Cardiac septum (tissue), 1 donor: ENCODE data around the gene NACA. TPM values are rescaled to one million over a fixed set of nuclear protein-coding genes. Genes with fewer than 3 reads are reported as not detected.
"Not testable (repeated sequence)": the region's sequence is repeated elsewhere in the genome, so short reads cannot be mapped to it uniquely, and the experiment has no call there.

Experiments
- DNase-seq: peaks from one replicate; pipeline ENCODE4 v3.0.0-alpha.2; 2020; ENCODE audit warnings: low spot score
- intact Hi-C: fragments of 100-400 bp; cut with DNase I; formaldehyde crosslinking; loops from one replicate; pipeline ENCODE4 v1.14.0; 2022
- total RNA-seq: library from RNA; stranded (reverse); fragmentation: NEBNext Ultra II Directional; extraction: Animal tissue kit (Norgen Biotek cat#: 25700); gene quantifications from one replicate; pipeline ENCODE4 v1.2.1, GENCODE V29; 2021
- donor health status: DM: no; HTN: no; CAD: no.

Gene NACA
- total RNA-seq, 1 donor from 2014 or later: 441 TPM

- intact Hi-C loops: no loop called here
- DNase-seq: no peak
Measured at GRCh38 chr12:56728139-56728861, 3.2 kb upstream of the NACA start.

GRCh38 chr12:56726196-56726675, 1.1 kb upstream of the NACA start:
- DNase-seq, intact Hi-C loops: not testable (repeated sequence)

- intact Hi-C loops: loop anchor here (1.0 to 2.0 kb wide), 2 partner anchors 37 to 89 kb away; partner anchors contain the start of gene PTGES3
- no peak for DNase-seq
Measured at GRCh38 chr12:56725723-56726102, 614 bp upstream of the NACA start.

- intact Hi-C loops: loop anchor here (2.0 kb wide), 1 partner anchor 88 kb away; no protein-coding TSS in a partner anchor
- DNase-seq: no peak
Measured at GRCh38 chr12:56724701-56724971, 463 bp downstream of the NACA start.

- peak; percentile 78 for DNase-seq
- intact Hi-C loops: loop anchor here (2.0 kb wide), 1 partner anchor 87 kb away; no protein-coding TSS in a partner anchor
Measured at GRCh38 chr12:56723889-56724700, 1.0 kb downstream of the NACA start.

- intact Hi-C loops: no loop called here
- DNase-seq: no peak
Measured at GRCh38 chr12:56723352-56723751, 1.7 kb downstream of the NACA start.

- intact Hi-C loops: no loop called here
- no peak for DNase-seq
Measured at GRCh38 chr12:56722832-56723231, 2.3 kb downstream of the NACA start.

GRCh38 chr12:56721721-56722120, 3.4 kb downstream of the NACA start:
- intact Hi-C loops: no loop called here
- no peak for DNase-seq

GRCh38 chr12:56721216-56721615, 3.9 kb downstream of the NACA start:
- intact Hi-C loops: no loop called here
- no peak for DNase-seq

- intact Hi-C loops: no loop called here
- DNase-seq: no peak
Measured at GRCh38 chr12:56720731-56721151, 4.4 kb downstream of the NACA start.

- DNase-seq: no peak
- intact Hi-C loops: no loop called here
Measured at GRCh38 chr12:56719056-56719455, 6.0 kb downstream of the NACA start.

- DNase-seq: no peak
- intact Hi-C loops: no loop called here
Measured at GRCh38 chr12:56718636-56719035, 6.5 kb downstream of the NACA start.

GRCh38 chr12:56718149-56718548, 7.0 kb downstream of the NACA start:
- intact Hi-C loops: no loop called here

GRCh38 chr12:56716933-56717880, 7.9 kb downstream of the NACA start:
- intact Hi-C loops: no loop called here
- DNase-seq: no peak

More at GRCh38 chr12:56718149-56718548, 7.0 kb downstream of the NACA start:
- no peak for DNase-seq

- intact Hi-C loops: no loop called here
- DNase-seq: no peak
Measured at GRCh38 chr12:56716458-56716857, 8.6 kb downstream of the NACA start.

GRCh38 chr12:56715798-56716197, 9.3 kb downstream of the NACA start:
- intact Hi-C loops: no loop called here
- no peak for DNase-seq

- no peak for DNase-seq
- intact Hi-C loops: no loop called here
Measured at GRCh38 chr12:56714431-56714929, 10.6 kb downstream of the NACA start.

- intact Hi-C loops: no loop called here
- DNase-seq: no peak
Measured at GRCh38 chr12:56713345-56713744, 11.8 kb downstream of the NACA start.

- no peak for DNase-seq
- intact Hi-C loops: no loop called here
Measured at GRCh38 chr12:56709759-56710376, 15.2 kb downstream of the NACA start.
